Measurements from ENCODE around the gene ADPRH. TPM values are rescaled to one million over a fixed set of nuclear protein-coding genes. Genes with fewer than 3 reads are reported as not detected.

Gene ADPRH
- total RNA-seq, 1 donor from 2014 or later: 3.7 TPM

GRCh38 chr3:119628816-119629445, 49.6 kb downstream of the ADPRH start:
- Mint-ChIP-seq H3K27ac (no peak overlapping the region), H3K27me3 (peaks cover 17% of the 10 kb centered on the region), H3K4me3 (ENCODE audit: low read depth) (no peak overlapping the region)

DNA sequence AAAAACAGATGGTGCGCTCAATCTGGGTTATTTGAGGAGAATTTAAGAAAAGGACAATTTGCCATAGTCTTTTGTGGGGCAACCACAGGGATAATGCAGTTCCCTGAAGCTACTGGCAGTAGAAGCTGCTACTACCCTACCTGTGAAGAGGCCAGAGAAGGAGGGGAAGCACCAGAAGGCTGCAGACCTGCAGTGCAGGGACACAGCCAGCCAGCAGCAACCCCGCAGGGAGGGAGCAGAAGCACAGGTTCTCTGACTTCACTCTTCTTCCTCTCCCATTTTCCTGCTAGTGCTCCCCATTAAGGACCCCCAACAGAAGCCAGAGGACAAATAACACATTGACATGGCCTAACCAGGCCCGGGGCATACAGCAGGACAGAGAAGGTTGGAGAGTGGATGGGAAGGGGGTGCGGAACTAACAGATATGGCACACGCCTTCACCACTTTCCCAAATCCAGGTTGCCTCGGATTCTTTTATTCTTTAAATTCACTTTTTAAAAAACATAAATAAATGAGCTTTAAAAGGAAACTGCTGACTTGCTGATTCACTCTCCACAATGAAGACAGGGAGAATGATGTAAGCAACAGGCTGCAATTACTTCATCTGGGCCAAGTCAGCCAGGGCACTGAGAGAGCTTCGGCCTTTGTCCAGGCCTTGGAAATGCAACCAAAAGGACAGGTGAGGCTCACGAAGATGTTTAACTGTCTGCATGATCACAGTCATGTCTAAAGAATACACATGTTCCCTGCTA, 51.0 kb downstream of the ADPRH start:
- H3K9me3 Mint-ChIP-seq (ENCODE audit: low read depth): no peaks in the 10 kb centered on the region
- DNase-seq (ENCODE audit: low spot score, unreplicated experiment): no peak
- TF ChIP-seq, protein P1, sequence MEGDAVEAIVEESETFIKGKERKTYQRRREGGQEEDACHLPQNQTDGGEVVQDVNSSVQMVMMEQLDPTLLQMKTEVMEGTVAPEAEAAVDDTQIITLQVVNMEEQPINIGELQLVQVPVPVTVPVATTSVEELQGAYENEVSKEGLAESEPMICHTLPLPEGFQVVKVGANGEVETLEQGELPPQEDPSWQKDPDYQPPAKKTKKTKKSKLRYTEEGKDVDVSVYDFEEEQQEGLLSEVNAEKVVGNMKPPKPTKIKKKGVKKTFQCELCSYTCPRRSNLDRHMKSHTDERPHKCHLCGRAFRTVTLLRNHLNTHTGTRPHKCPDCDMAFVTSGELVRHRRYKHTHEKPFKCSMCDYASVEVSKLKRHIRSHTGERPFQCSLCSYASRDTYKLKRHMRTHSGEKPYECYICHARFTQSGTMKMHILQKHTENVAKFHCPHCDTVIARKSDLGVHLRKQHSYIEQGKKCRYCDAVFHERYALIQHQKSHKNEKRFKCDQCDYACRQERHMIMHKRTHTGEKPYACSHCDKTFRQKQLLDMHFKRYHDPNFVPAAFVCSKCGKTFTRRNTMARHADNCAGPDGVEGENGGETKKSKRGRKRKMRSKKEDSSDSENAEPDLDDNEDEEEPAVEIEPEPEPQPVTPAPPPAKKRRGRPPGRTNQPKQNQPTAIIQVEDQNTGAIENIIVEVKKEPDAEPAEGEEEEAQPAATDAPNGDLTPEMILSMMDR (IDR thresholded peaks at IDR 0.05; ENCODE audit: unreplicated experiment): no peak
- peaks cover 14% of the 10 kb centered on the region for H3K27me3 Mint-ChIP-seq
- no peaks in the 10 kb centered on the region for H3K36me3 Mint-ChIP-seq (ENCODE audit: insufficient read depth)
- H3K27ac Mint-ChIP-seq: no peak overlapping the region
- no peaks in the 10 kb centered on the region for H3K4me1 Mint-ChIP-seq (ENCODE audit: low read depth)
- no peak overlapping the region for H3K4me3 Mint-ChIP-seq (ENCODE audit: low read depth)

More at GRCh38 chr3:119628816-119629445, 49.6 kb downstream of the ADPRH start:
- no peak for DNase-seq (ENCODE audit: low spot score, unreplicated experiment)
- Mint-ChIP-seq H3K36me3 (ENCODE audit: insufficient read depth) (no peaks in the 10 kb centered on the region), H3K4me1 (ENCODE audit: low read depth) (no peaks in the 10 kb centered on the region), H3K9me3 (ENCODE audit: low read depth) (no peaks in the 10 kb centered on the region)
- TF ChIP-seq, protein P1 (IDR thresholded peaks at IDR 0.05; ENCODE audit: unreplicated experiment): no peak

GRCh38 chr3:119630880-119631329, 51.6 kb downstream of the ADPRH start:
- H3K27ac Mint-ChIP-seq: no peak overlapping the region
- no peaks in the 10 kb centered on the region for H3K36me3 Mint-ChIP-seq (ENCODE audit: insufficient read depth)
- DNase-seq (ENCODE audit: low spot score, unreplicated experiment): no peak
- peaks cover 8% of the 10 kb centered on the region for H3K27me3 Mint-ChIP-seq
- no peak overlapping the region for H3K4me3 Mint-ChIP-seq (ENCODE audit: low read depth)
- TF ChIP-seq, protein P1 (IDR thresholded peaks at IDR 0.05; ENCODE audit: unreplicated experiment): no peak
- no peaks in the 10 kb centered on the region for H3K9me3 Mint-ChIP-seq (ENCODE audit: low read depth)
- H3K4me1 Mint-ChIP-seq (ENCODE audit: low read depth): no peaks in the 10 kb centered on the region

GRCh38 chr3:119631516-119631915, 52.2 kb downstream of the ADPRH start:
- TF ChIP-seq, protein P1 (IDR thresholded peaks at IDR 0.05; ENCODE audit: unreplicated experiment): no peak
- H3K36me3 Mint-ChIP-seq (ENCODE audit: insufficient read depth): no peaks in the 10 kb centered on the region
- H3K4me1 Mint-ChIP-seq (ENCODE audit: low read depth): no peaks in the 10 kb centered on the region
- H3K4me3 Mint-ChIP-seq (ENCODE audit: low read depth): no peak overlapping the region
- peaks cover 3% of the 10 kb centered on the region for H3K27me3 Mint-ChIP-seq
- DNase-seq (ENCODE audit: low spot score, unreplicated experiment): no peak
- H3K27ac Mint-ChIP-seq: no peak overlapping the region
- no peaks in the 10 kb centered on the region for H3K9me3 Mint-ChIP-seq (ENCODE audit: low read depth)

GRCh38 chr3:119632216-119632615, 52.9 kb downstream of the ADPRH start:
- Mint-ChIP-seq H3K4me3 (ENCODE audit: low read depth) (no peak overlapping the region), H3K9me3 (ENCODE audit: low read depth) (no peaks in the 10 kb centered on the region), H3K36me3 (ENCODE audit: insufficient read depth) (no peaks in the 10 kb centered on the region), H3K27ac (no peak overlapping the region), H3K27me3 (peaks cover 3% of the 10 kb centered on the region), H3K4me1 (ENCODE audit: low read depth) (no peaks in the 10 kb centered on the region)
- TF ChIP-seq, protein P1 (IDR thresholded peaks at IDR 0.05; ENCODE audit: unreplicated experiment): no peak
- no peak for DNase-seq (ENCODE audit: low spot score, unreplicated experiment)
